SK-N-MC (cell line): ENCODE measurements around the gene STK33.

ENCODE experiments used
- EZH2 ChIP-seq: fragments of 200-600 bp; sonication (generic); IDR thresholded peaks from one replicate; pipeline ENCODE4 v1.6.1; 2017; ENCODE audit warnings: antibody characterized with exemption
- FOXP2 ChIP-seq: optimal IDR thresholded peaks from 2 replicates; pipeline ENCODE3; 2011; ENCODE audit warnings: mild to moderate bottlenecking, moderate library complexity; ENCODE audit not compliant: insufficient read depth; ENCODE audit errors: extremely low read length, control extremely low read depth
- POLR2AphosphoS5 ChIP-seq: IDR thresholded peaks from 2 replicates; pipeline ENCODE4 v1.6.1; 2012; ENCODE audit warnings: mild to moderate bottlenecking, low read depth, low read length, borderline replicate concordance

GRCh38 chr11:8357891-8358566 is 236.0 kb downstream of the STK33 start:
- TF ChIP-seq POLR2AphosphoS5 (no peak), EZH2 (no peak), FOXP2 (no peak)
